Cerebellar cortex (tissue), 1 donor: ENCODE measurements around the gene BNC1.
"Not testable (repeated sequence)": the region's sequence is repeated elsewhere in the genome, so short reads cannot be mapped to it uniquely, and the experiment has no call there.

ENCODE experiments used
- DNase-seq: peaks from one replicate; pipeline ENCODE4 v3.0.0-alpha.2; 2015; ENCODE audit warnings: low spot score

BNC1 gene

GRCh38 chr15:83295417-83295816, 11.0 kb upstream of the BNC1 start:
- no peak for DNase-seq

- no peak for DNase-seq
These were observed 8.7 kb upstream of the BNC1 start for GRCh38 chr15:83293201-83293600.

- DNase-seq: no peak
These were observed 7.9 kb upstream of the BNC1 start for GRCh38 chr15:83292317-83292716.

GRCh38 chr15:83290236-83290635, 5.8 kb upstream of the BNC1 start:
- DNase-seq: no peak

GRCh38 chr15:83289160-83289559, 4.7 kb upstream of the BNC1 start:
- DNase-seq: no peak

- DNase-seq: no peak
These were observed 3.9 kb upstream of the BNC1 start for GRCh38 chr15:83288381-83288801.

GRCh38 chr15:83287541-83288027, 3.1 kb upstream of the BNC1 start:
- no peak for DNase-seq

- no peak for DNase-seq
These were observed 1.6 kb upstream of the BNC1 start for GRCh38 chr15:83285979-83286553.

- DNase-seq: no peak
These were observed 967 bp upstream of the BNC1 start for GRCh38 chr15:83285284-83285978.

GRCh38 chr15:83283813-83284558, 478 bp downstream of the BNC1 start:
- DNase-seq: no peak

- no peak for DNase-seq
These were observed 1.2 kb downstream of the BNC1 start for GRCh38 chr15:83283138-83283812.

- no peak for DNase-seq
These were observed 1.7 kb downstream of the BNC1 start for GRCh38 chr15:83282776-83283137.

- DNase-seq: no peak
These were observed 2.3 kb downstream of the BNC1 start for GRCh38 chr15:83282141-83282540.

GRCh38 chr15:83278191-83278590, 6.3 kb downstream of the BNC1 start:
- no peak for DNase-seq

- no peak for DNase-seq
These were observed 7.8 kb downstream of the BNC1 start for GRCh38 chr15:83276661-83277060.

GRCh38 chr15:83275412-83275811, 9.1 kb downstream of the BNC1 start:
- DNase-seq: no peak

- DNase-seq: no peak
These were observed 14.3 kb downstream of the BNC1 start for GRCh38 chr15:83270176-83270575.

GRCh38 chr15:83268147-83268546, 16.3 kb downstream of the BNC1 start:
- no peak for DNase-seq

- no peak for DNase-seq
These were observed 21.7 kb downstream of the BNC1 start for GRCh38 chr15:83262594-83263315.

GRCh38 chr15:83262181-83262580, 22.3 kb downstream of the BNC1 start:
- not testable (repeated sequence) for DNase-seq

- no peak for DNase-seq
These were observed 33.7 kb downstream of the BNC1 start for GRCh38 chr15:83250781-83251180.

- no peak for DNase-seq
These were observed 35.5 kb downstream of the BNC1 start for GRCh38 chr15:83249030-83249343.
